ENCODE measurements around the gene ZNF48.
A peak's percentile ranks its signal among the peaks of the same experiment; 100 is the strongest.

ZNF48 gene

GRCh38 chr16:30395155-30395991, at the start of gene ZNF48:
ZNF48 (plus strand) TSS chr16:30395420; CDS start chr16:30395795, 375 bp downstream.
- peak; percentile 47 for DNase-seq

- DNase-seq = no peak
Measured at GRCh38 chr16:30346286-30346685, 48.9 kb upstream of the ZNF48 start.

- DNase-seq = no peak
Measured at GRCh38 chr16:30348113-30348512, 47.1 kb upstream of the ZNF48 start.

- no peak for DNase-seq
Measured at GRCh38 chr16:30348929-30349328, 46.3 kb upstream of the ZNF48 start.

GRCh38 chr16:30349675-30350074, 45.5 kb upstream of the ZNF48 start:
- DNase-seq = no peak

GRCh38 chr16:30350134-30350871, 44.9 kb upstream of the ZNF48 start:
- no peak for DNase-seq

GRCh38 chr16:30351001-30351441, 44.2 kb upstream of the ZNF48 start:
- DNase-seq = no peak

- no peak for DNase-seq
Measured at GRCh38 chr16:30351586-30352419, 43.4 kb upstream of the ZNF48 start.

GRCh38 chr16:30352488-30353401, 42.5 kb upstream of the ZNF48 start:
- DNase-seq = no peak

GRCh38 chr16:30353438-30354129, 41.6 kb upstream of the ZNF48 start:
- no peak for DNase-seq

- no peak for DNase-seq
Measured at GRCh38 chr16:30354423-30355143, 40.6 kb upstream of the ZNF48 start.

- peak; percentile 84 for DNase-seq
Measured at GRCh38 chr16:30355144-30355953, 39.9 kb upstream of the ZNF48 start, which contains the start of gene CD2BP2. CD2BP2 (minus strand) TSS chr16:30355308; CDS start chr16:30354681, 627 bp downstream.

- DNase-seq = no peak
Measured at GRCh38 chr16:30355954-30356308, 39.3 kb upstream of the ZNF48 start.

- DNase-seq = no peak
Measured at GRCh38 chr16:30356401-30357084, 38.7 kb upstream of the ZNF48 start.

GRCh38 chr16:30357085-30357714, 38.0 kb upstream of the ZNF48 start:
- DNase-seq = no peak

- no peak for DNase-seq
Measured at GRCh38 chr16:30357715-30358576, 37.3 kb upstream of the ZNF48 start.

GRCh38 chr16:30358577-30358936, 36.7 kb upstream of the ZNF48 start:
- no peak for DNase-seq

Data from NCI-H1048 (cell line).